Retinal pigment epithelial cell (primary cell): ENCODE data around the gene PRDX2.

Experiments used
- DNase-seq: peaks from one replicate; pipeline ENCODE4 v3.0.0-alpha.2; 2010; ENCODE audit warnings: low read depth
- H3K4me3 ChIP-seq: 2 replicates; pipeline ENCODE4 v1.5.1; 2011; ENCODE audit warnings: mild to moderate bottlenecking, low read length, control low read depth, moderate library complexity
- CTCF ChIP-seq: conservative IDR thresholded peaks from 2 replicates; pipeline ENCODE4 v1.5.1; 2011; ENCODE audit warnings: low read depth, low read length, control low read depth, inconsistent platforms

The PRDX2 gene

GRCh38 chr19:12786141-12786870 lies 15.3 kb downstream of the PRDX2 start:
- TF ChIP-seq CTCF: no peak
- DNase-seq: no peak
- H3K4me3 ChIP-seq: no peak overlapping the region

GRCh38 chr19:12785431-12786031 lies 16.1 kb downstream of the PRDX2 start:
- H3K4me3 ChIP-seq: no peak overlapping the region
- no peak for TF ChIP-seq CTCF
- DNase-seq: no peak

GRCh38 chr19:12784871-12785430 lies 16.6 kb downstream of the PRDX2 start:
- no peak for TF ChIP-seq CTCF
- H3K4me3 ChIP-seq: no peak overlapping the region
- no peak for DNase-seq

- no peak for TF ChIP-seq CTCF
- no peak overlapping the region for H3K4me3 ChIP-seq
- no peak for DNase-seq
These were observed 17.2 kb downstream of the PRDX2 start for GRCh38 chr19:12784394-12784870.

GRCh38 chr19:12783849-12784393 lies 17.7 kb downstream of the PRDX2 start:
- no peak for DNase-seq
- H3K4me3 ChIP-seq: no peak overlapping the region
- TF ChIP-seq CTCF: no peak

- no peak for TF ChIP-seq CTCF
- DNase-seq: no peak
- H3K4me3 ChIP-seq: peak overlapping the region; percentile 49
These were observed 18.2 kb downstream of the PRDX2 start for GRCh38 chr19:12783291-12783848.
